Right lobe of liver (tissue), 6 donors: Measurements from ENCODE around the gene METTL2B. TPM values are rescaled to one million over a fixed set of nuclear protein-coding genes. Genes with fewer than 3 reads are reported as not detected.
"Not testable (repeated sequence)": the region's sequence is repeated elsewhere in the genome, so short reads cannot be mapped to it uniquely, and the experiment has no call there.

Experiments
- ATAC-seq, 4 donors: fragments of 200-7000 bp; cut with Tn5 transposase; one replicate each; pipeline ENCODE4 v1.9.1; 2020; ENCODE audit warnings: mild to moderate bottlenecking in 4 of 4, moderate library complexity in 4 of 4
- DNase-seq, 3 donors: peaks; one replicate each; pipeline ENCODE4 v3.0.0-alpha.2; 2020
- H3K27ac ChIP-seq, 3 donors: fragments of 200-600 bp; one replicate each; pipeline ENCODE4 v1.8.0; 2022
- H3K27me3 ChIP-seq, 2 donors: fragments of 200-600 bp; one replicate each; pipeline ENCODE4 v1.8.0; 2022
- H3K36me3 ChIP-seq, 4 donors: fragments of 200-600 bp; sonication (generic) in 1 of 4; one replicate each; pipeline versions ENCODE4 v1.5.1 to v1.8.0; 2017 to 2022; ENCODE audit warnings: control low read depth in 1 of 4
- H3K4me1 ChIP-seq, 4 donors: fragments of 200-600 bp; sonication (generic) in 1 of 4; one replicate each; pipeline versions ENCODE4 v1.5.1 to v1.8.0; 2017 to 2022; ENCODE audit warnings: control low read depth in 1 of 4
- H3K4me3 ChIP-seq, 3 donors: fragments of 200-600 bp; one replicate each; pipeline ENCODE4 v1.8.0; 2022
- H3K9me3 ChIP-seq, 4 donors: fragments of 200-600 bp; sonication (generic) in 1 of 4; one replicate each; pipeline versions ENCODE4 v1.5.1 to v1.8.0; 2017 to 2022; ENCODE audit warnings: control low read depth in 1 of 4
- CTCF ChIP-seq, 4 donors: fragments of 200-600 bp in 3 of 4; fragments of 450-650 bp in 1 of 4; IDR thresholded peaks; one replicate each; pipeline versions ENCODE4 v1.5.1 to v1.8.0; 2016 to 2022; ENCODE audit warnings: antibody characterized with exemption in 4 of 4, mild to moderate bottlenecking in 2 of 4
- POLR2A ChIP-seq: fragments of 450-650 bp; IDR thresholded peaks from one replicate; pipeline ENCODE4 v1.6.1; 2017; ENCODE audit warnings: antibody characterized with exemption, mild to moderate bottlenecking
- WGBS: methylation state at CpG from one replicate; pipeline ENCODE4 v1.1.6; 2018; ENCODE audit warnings: low coverage, low lambda C conversion rate; ENCODE audit not compliant: insufficient coverage; ENCODE audit errors: missing lambda C conversion rate; 5-methylcytosine and 5-hydroxymethylcytosine counted together
- intact Hi-C, 2 donors: fragments of 100-400 bp; cut with DNase I; formaldehyde crosslinking; loops; one replicate each; pipeline versions ENCODE4 v1.11.2 to v1.14.1; 2022
- total RNA-seq, 6 experiments: library from RNA; depleted of rRNA in 2 of 6; stranded (reverse); fragments of >200 nt in 2 of 6; fragmentation: NEBNext Ultra II Directional in 3 of 6; extraction: Animal tissue kit (Norgen Biotek cat#: 25700) in 3 of 6; gene quantifications; one replicate each; pipeline versions ENCODE4 v1.1.0 to v1.2.4, GENCODE V29; 2016 to 2023
- donor health status: DM: no; HTN: yes; CAD: no.
- donor health status: DM: no; HTN: no; CAD: no.
- donor health status: DM: no; HTN: no; CAD: no.
- donor health status: DM: no; HTN: yes; CAD: no.
- donor health status: DM: no; HTN: yes; CAD: no.

Gene METTL2B
- total RNA-seq, 6 experiments from 2014 or later: 10.8 to 15.1 (median 13.6) TPM

GRCh38 chr7:128526062-128526466, 49.5 kb downstream of the METTL2B start:
- DNase-seq, ATAC-seq, H3K9me3 ChIP-seq: not testable (repeated sequence)

GRCh38 chr7:128529191-128529590, 52.6 kb downstream of the METTL2B start:
- H3K27ac ChIP-seq, H3K9me3 ChIP-seq, intact Hi-C loops, H3K4me3 ChIP-seq, ATAC-seq, H3K36me3 ChIP-seq, H3K27me3 ChIP-seq, DNase-seq: not testable (repeated sequence)
- 97% methylated on average over 7 of the region's 16 CpGs for WGBS
- peaks cover 0 to 11% (median 5%) of the 10 kb centered on the region in 4 donors for H3K4me1 ChIP-seq

More at GRCh38 chr7:128526062-128526466, 49.5 kb downstream of the METTL2B start:
- H3K36me3 ChIP-seq, H3K4me3 ChIP-seq, H3K27ac ChIP-seq, H3K27me3 ChIP-seq, H3K4me1 ChIP-seq, intact Hi-C loops: not testable (repeated sequence)
- 92% methylated on average over 2 of the region's 3 CpGs for WGBS

- Histone ChIP-seq H3K4me3 (peak overlapping the region; percentile 69 to 72 (median 71)), H3K27ac (peak overlapping the region; percentile 69 to 96 (median 92)), H3K4me1 (peaks cover 0 to 11% (median 5%) of the 10 kb centered on the region in 4 donors)
- DNase-seq (peak in 2 of 3 donors; percentile 40 to 52), ATAC-seq (peak; percentile 1 to 13 (median 6))
- H3K36me3 ChIP-seq, intact Hi-C loops, H3K9me3 ChIP-seq, H3K27me3 ChIP-seq: not testable (repeated sequence)
- 30% methylated on average over 2 of the region's 50 CpGs for WGBS
Measured at GRCh38 chr7:128530121-128530854, 53.7 kb downstream of the METTL2B start.

GRCh38 chr7:128530855-128531104, 54.2 kb downstream of the METTL2B start:
- Histone ChIP-seq H3K27me3 (no peaks in the 10 kb centered on the region), H3K27ac (peak overlapping the region; percentile 69 to 96 (median 92)), H3K4me3 (peak overlapping the region; percentile 69 to 72 (median 71)), H3K9me3 (no peaks in the 10 kb centered on the region), H3K36me3 (peaks cover 0 to 3% (median 0%) of the 10 kb centered on the region in 4 donors), H3K4me1 (peaks cover 0 to 11% (median 5%) of the 10 kb centered on the region in 4 donors)
- TF ChIP-seq CTCF (IDR thresholded peaks at IDR 0.05) (no peak), POLR2A (peak; percentile 54)
- intact Hi-C loops: no loop called here
- no peak for ATAC-seq
- no peak for DNase-seq
- no CpG with 5 or more reads among the region's 38 CpGs for WGBS

- H3K36me3 ChIP-seq, H3K9me3 ChIP-seq, H3K27me3 ChIP-seq, intact Hi-C loops: not testable (repeated sequence)
- Histone ChIP-seq H3K27ac (peak overlapping the region; percentile 92 to 96 (median 96)), H3K4me3 (peak overlapping the region; percentile 69 to 72 (median 71)), H3K4me1 (peaks cover 0 to 11% (median 5%) of the 10 kb centered on the region in 4 donors)
- peak; percentile 86 to 92 (median 91) for DNase-seq
- ATAC-seq: peak; percentile 84 to 97 (median 92)
- WGBS: 0% methylated on average over 13 of the region's 92 CpGs
Measured at GRCh38 chr7:128531105-128531954, 54.8 kb downstream of the METTL2B start.

- peak; percentile 28 to 34 (median 32) for ATAC-seq
- peak; percentile 53 to 65 (median 64) for DNase-seq
- intact Hi-C loops, H3K27me3 ChIP-seq, H3K9me3 ChIP-seq, H3K36me3 ChIP-seq: not testable (repeated sequence)
- peak overlapping the region; percentile 92 to 96 (median 96) for H3K27ac ChIP-seq
- peak overlapping the region; percentile 69 to 72 (median 71) for H3K4me3 ChIP-seq
- 1% methylated on average over 11 of the region's 35 CpGs for WGBS
- H3K4me1 ChIP-seq: peaks cover 0 to 11% (median 5%) of the 10 kb centered on the region in 4 donors
Measured at GRCh38 chr7:128531955-128532478, 55.5 kb downstream of the METTL2B start.

- ATAC-seq, intact Hi-C loops, H3K9me3 ChIP-seq, DNase-seq, H3K27ac ChIP-seq, H3K36me3 ChIP-seq, H3K27me3 ChIP-seq: not testable (repeated sequence)
- WGBS: 34% methylated on average over 1 of the region's 1 CpG
- Histone ChIP-seq H3K4me1 (peaks cover 0 to 11% (median 5%) of the 10 kb centered on the region in 4 donors), H3K4me3 (peak overlapping the region; percentile 1 to 71 (median 69))
Measured at GRCh38 chr7:128532956-128533355, 56.4 kb downstream of the METTL2B start.
